Thymus (tissue), 14 donors: Measurements from ENCODE around the gene TOP1. TPM values are rescaled to one million over a fixed set of nuclear protein-coding genes. Genes with fewer than 3 reads are reported as not detected.

Experiments
- DNase-seq, 9 donors: peaks; one replicate each; pipeline ENCODE4 v3.0.0-alpha.2; 2013; ENCODE audit warnings: low spot score in 9 of 9, low read depth in 6 of 9, missing footprints in 1 of 9
- H3K27ac ChIP-seq, 2 donors: one replicate each; pipeline ENCODE4 v1.5.1; 2013; ENCODE audit warnings: control low read depth in 1 of 2, low read depth in 1 of 2, low read length in 1 of 2, mild to moderate bottlenecking in 1 of 2, moderate library complexity in 1 of 2
- H3K27me3 ChIP-seq, 2 donors: one replicate each; pipeline ENCODE4 v1.5.1; 2013; ENCODE audit warnings: low read length in 1 of 2; ENCODE audit not compliant: control insufficient read depth in 2 of 2, insufficient read depth in 1 of 2
- H3K36me3 ChIP-seq, 2 donors: one replicate each; pipeline ENCODE4 v1.5.1; 2013; ENCODE audit warnings: low read length in 1 of 2, mild to moderate bottlenecking in 1 of 2, moderate library complexity in 1 of 2; ENCODE audit not compliant: control insufficient read depth in 2 of 2, insufficient read depth in 2 of 2
- H3K4me1 ChIP-seq, 2 donors: one replicate each; pipeline ENCODE4 v1.5.1; 2013; ENCODE audit warnings: low read length in 2 of 2; ENCODE audit not compliant: control insufficient read depth in 2 of 2, insufficient read depth in 2 of 2
- H3K4me3 ChIP-seq, 2 donors: one replicate each; pipeline ENCODE4 v1.5.1; 2013; ENCODE audit warnings: low read length in 2 of 2, control low read depth in 1 of 2, mild to moderate bottlenecking in 1 of 2
- H3K9me3 ChIP-seq, 2 donors: one replicate each; pipeline ENCODE4 v1.5.1; 2013; ENCODE audit warnings: low read length in 1 of 2, mild to moderate bottlenecking in 1 of 2; ENCODE audit not compliant: control insufficient read depth in 2 of 2, insufficient read depth in 1 of 2
- WGBS: extraction: QIAGEN DNeasy Blood & Tissue Kit; methylation state at CpG from one replicate; pipeline ENCODE4 v1.1.7; 2013; 5-methylcytosine and 5-hydroxymethylcytosine counted together
- long read RNA-seq, 10 donors: transcript quantifications; one replicate each; lab custom pipeline, GENCODE V29; 2026
- polyA plus RNA-seq: library from polyadenylated mRNA; stranded (reverse); fragments of 200-250 nt; gene quantifications from one replicate; pipeline ENCODE4 v1.2.3, GENCODE V29; 2013
- total RNA-seq: library from RNA; stranded (reverse); fragments of 120-200 nt; gene quantifications from one replicate; pipeline ENCODE4 v1.2.4, GENCODE V29; 2013
- donor health status: healthy.

TOP1 gene
- total RNA-seq (26.0 TPM), polyA plus RNA-seq (44.2 TPM)
- long read RNA-seq, donor 1, partial matches to known transcripts, result 0 of 1 reads
- long read RNA-seq, donor 1, other reads (novel, unspliced or antisense), result 0 of 1 reads
- long read RNA-seq, donor 2, transcript TOP1-201 (21 exons, 3,738 nt), result major isoform, 15 of 425 reads
- long read RNA-seq, donor 2, partial matches to known transcripts, result 403 of 425 reads
- long read RNA-seq, donor 2, other reads (novel, unspliced or antisense), result 7 of 425 reads
- long read RNA-seq, donor 3, transcript TOP1-201 (21 exons, 3,738 nt), result major isoform, 5 of 255 reads
- long read RNA-seq, donor 3, partial matches to known transcripts, result 250 of 255 reads
- long read RNA-seq, donor 3, other reads (novel, unspliced or antisense), result 0 of 255 reads
- long read RNA-seq, donor 4, partial matches to known transcripts, result 47 of 50 reads
- long read RNA-seq, donor 4, other reads (novel, unspliced or antisense), result 0 of 50 reads
- long read RNA-seq, donor 5, partial matches to known transcripts, result 79 of 83 reads
- long read RNA-seq, donor 5, other reads (novel, unspliced or antisense), result 0 of 83 reads
- long read RNA-seq, donor 6, transcript TOP1-201 (21 exons, 3,738 nt), result major isoform, 10 of 92 reads
- long read RNA-seq, donor 6, partial matches to known transcripts, result 82 of 92 reads
- long read RNA-seq, donor 6, other reads (novel, unspliced or antisense), result 0 of 92 reads
- long read RNA-seq, donor 7, partial matches to known transcripts, result 130 of 134 reads
- long read RNA-seq, donor 7, other reads (novel, unspliced or antisense), result 0 of 134 reads
- long read RNA-seq, donor 8, transcript TOP1-201 (21 exons, 3,738 nt), result major isoform, 6 of 33 reads
- long read RNA-seq, donor 8, partial matches to known transcripts, result 27 of 33 reads
- long read RNA-seq, donor 8, other reads (novel, unspliced or antisense), result 0 of 33 reads
- long read RNA-seq, donor 9, partial matches to known transcripts, result 86 of 89 reads
- long read RNA-seq, donor 9, other reads (novel, unspliced or antisense), result 0 of 89 reads
- long read RNA-seq, donor 10, partial matches to known transcripts, result 118 of 120 reads
- long read RNA-seq, donor 10, other reads (novel, unspliced or antisense), result 0 of 120 reads

DNA sequence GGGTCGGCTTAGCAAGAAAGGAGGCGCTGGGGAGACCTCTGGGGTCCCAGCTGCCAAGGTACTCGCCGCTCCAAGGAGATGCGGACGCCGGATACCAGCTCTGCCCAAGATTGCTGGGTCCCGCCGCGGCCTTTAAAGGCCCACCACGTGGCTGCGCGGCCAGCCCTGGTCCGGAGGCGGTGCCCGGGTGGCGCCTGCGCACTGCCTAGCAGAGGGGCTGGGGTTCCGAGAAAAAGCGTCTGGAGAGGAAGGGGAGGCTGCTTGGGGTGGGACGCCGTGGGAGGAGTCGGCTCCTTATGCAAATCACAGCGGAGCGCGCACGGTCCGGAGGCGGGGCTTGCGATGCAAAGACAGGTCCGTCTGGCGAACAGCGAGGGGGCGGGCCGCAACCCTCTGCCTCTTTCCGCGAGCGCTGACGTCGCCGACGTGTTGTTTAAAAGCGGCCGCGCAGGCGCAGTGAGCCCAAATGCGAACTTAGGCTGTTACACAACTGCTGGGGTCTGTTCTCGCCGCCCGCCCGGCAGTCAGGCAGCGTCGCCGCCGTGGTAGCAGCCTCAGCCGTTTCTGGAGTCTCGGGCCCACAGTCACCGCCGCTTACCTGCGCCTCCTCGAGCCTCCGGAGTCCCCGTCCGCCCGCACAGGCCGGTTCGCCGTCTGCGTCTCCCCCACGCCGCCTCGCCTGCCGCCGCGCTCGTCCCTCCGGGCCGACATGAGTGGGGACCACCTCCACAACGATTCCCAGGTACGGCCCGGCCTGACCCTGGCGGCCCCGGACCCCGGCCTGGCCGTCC, at the start of gene TOP1:
Gene TOP1 (plus strand): TSS at position 464 of the 791 bp plus-strand sequence. CDS start 246 bp downstream, at position 710.
- Histone ChIP-seq H3K9me3 (no peaks in the 10 kb centered on the region), H3K27ac (peak within 1 kb of the TSS; percentile 94 to 98), H3K27me3 (no peaks in the 10 kb centered on the region), H3K36me3 (peaks cover 0 to 12% of the 10 kb centered on the region in 2 donors), H3K4me3 (peak within 1 kb of the TSS; percentile 64 to 80), H3K4me1 (peaks cover 20 to 22% of the 10 kb centered on the region in 2 donors)
- peak; percentile 98 to 100 (median 100) for DNase-seq
- WGBS, result under 1% methylated on average over 85 of the region's 85 CpGs

GRCh38 chr20:40979247-40979646, 49.4 kb upstream of the TOP1 start:
- no peaks in the 10 kb centered on the region for H3K9me3 ChIP-seq
- DNase-seq, result no peak
- WGBS, result 87% methylated on average over 2 of the region's 2 CpGs
- H3K36me3 ChIP-seq, result no peaks in the 10 kb centered on the region
- no peaks in the 10 kb centered on the region for H3K27me3 ChIP-seq
- no peak overlapping the region for H3K27ac ChIP-seq
- H3K4me3 ChIP-seq, result no peak overlapping the region
- H3K4me1 ChIP-seq, result no peaks in the 10 kb centered on the region

DNA sequence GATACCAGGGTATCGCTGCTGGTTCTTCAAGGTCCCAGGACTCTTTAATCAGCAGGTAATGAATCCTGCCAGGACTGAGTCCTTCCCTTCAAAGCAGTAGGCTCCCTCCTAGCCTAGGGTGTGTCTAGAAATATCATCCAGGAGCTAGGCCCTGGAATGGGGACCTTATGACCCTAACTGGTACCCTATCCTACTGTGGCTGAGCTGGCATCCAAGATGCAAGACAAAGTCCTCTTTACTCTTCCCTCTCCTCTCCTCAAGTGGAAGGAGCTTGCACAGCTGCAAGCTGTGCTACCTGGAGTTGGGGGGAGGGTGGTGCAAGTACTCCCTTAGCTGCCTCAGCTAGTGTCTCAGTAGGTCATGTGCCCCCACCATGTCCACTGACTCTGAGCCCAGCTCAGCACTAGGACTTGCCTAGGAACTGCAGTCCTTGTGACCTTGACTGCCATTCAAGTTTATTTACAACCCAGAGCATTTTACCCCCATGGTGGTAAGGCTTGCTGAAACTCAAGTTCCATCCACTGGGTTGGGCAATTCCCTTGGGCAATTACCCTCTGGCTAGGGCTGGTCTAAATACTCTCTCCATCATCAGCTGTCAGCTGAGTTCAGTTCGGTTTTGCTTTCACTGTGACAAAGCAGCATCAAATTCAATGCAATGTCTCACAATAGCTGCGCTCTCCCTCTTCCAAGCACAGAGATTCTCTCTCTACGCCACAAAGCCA, 48.4 kb upstream of the TOP1 start:
- DNase-seq, result no peak
- Histone ChIP-seq H3K9me3 (no peaks in the 10 kb centered on the region), H3K27ac (no peak overlapping the region), H3K4me1 (no peaks in the 10 kb centered on the region), H3K4me3 (no peak overlapping the region), H3K36me3 (no peaks in the 10 kb centered on the region), H3K27me3 (no peaks in the 10 kb centered on the region)
- 97% methylated on average over 4 of the region's 4 CpGs for WGBS

DNA sequence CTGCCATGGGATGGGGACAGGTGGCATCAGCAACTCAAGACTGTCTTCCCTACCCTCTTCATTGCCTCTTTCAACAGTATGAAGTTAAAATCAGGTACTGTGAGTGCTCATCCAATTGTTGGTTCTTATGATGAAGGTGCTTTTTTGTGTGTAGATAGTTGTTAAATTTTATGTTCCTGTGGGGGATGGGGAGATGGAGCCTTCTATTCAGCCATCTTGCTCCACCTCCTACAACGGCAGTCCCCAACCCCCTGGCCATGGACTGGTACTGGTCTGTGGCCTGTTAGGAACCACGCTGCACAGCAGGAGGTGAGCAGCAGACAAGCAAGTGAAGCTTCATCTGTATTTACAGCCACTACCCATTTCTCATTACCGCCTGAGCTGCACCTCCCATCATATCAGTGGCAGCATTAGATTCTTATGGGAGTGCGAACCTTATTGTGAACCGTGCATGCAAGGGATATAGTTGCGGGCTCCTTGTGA, 47.8 kb upstream of the TOP1 start:
- WGBS, result 98% methylated on average over 6 of the region's 6 CpGs
- Histone ChIP-seq H3K36me3 (no peaks in the 10 kb centered on the region), H3K27me3 (no peaks in the 10 kb centered on the region), H3K4me1 (no peaks in the 10 kb centered on the region), H3K27ac (no peak overlapping the region), H3K4me3 (no peak overlapping the region), H3K9me3 (no peaks in the 10 kb centered on the region)
- no peak for DNase-seq

- WGBS, result 90% methylated on average over 3 of the region's 3 CpGs
- no peak overlapping the region for H3K27ac ChIP-seq
- H3K27me3 ChIP-seq, result no peaks in the 10 kb centered on the region
- DNase-seq, result no peak
- no peaks in the 10 kb centered on the region for H3K4me1 ChIP-seq
- no peaks in the 10 kb centered on the region for H3K36me3 ChIP-seq
- no peak overlapping the region for H3K4me3 ChIP-seq
- H3K9me3 ChIP-seq, result no peaks in the 10 kb centered on the region
These were observed 46.0 kb upstream of the TOP1 start for GRCh38 chr20:40982415-40983145.

GRCh38 chr20:40983898-40984297, 44.7 kb upstream of the TOP1 start:
- Histone ChIP-seq H3K36me3 (no peaks in the 10 kb centered on the region), H3K27ac (no peak overlapping the region), H3K27me3 (no peaks in the 10 kb centered on the region), H3K4me3 (no peak overlapping the region), H3K4me1 (no peaks in the 10 kb centered on the region), H3K9me3 (no peaks in the 10 kb centered on the region)
- no peak for DNase-seq
- WGBS, result over 99% methylated on average over 2 of the region's 2 CpGs

DNA sequence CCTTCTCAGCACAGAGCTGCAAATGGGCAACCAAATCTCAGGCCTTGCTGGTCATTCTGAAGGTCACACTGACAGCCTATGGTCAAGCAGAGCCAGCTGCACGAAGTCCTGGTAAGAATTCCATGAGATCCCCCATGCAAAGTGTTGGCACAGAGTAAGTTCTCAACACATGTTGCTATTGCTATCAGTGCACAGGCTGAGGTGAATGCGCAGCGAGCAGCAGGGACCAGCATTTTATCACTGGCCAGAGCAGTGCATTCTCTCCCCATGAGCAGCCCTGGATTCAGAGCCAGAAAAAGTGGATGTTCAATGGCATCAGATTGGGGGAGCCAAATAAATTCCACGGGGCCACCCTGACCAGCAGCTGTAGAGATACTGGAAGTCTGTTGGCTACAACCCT, 44.1 kb upstream of the TOP1 start:
- no peak overlapping the region for H3K4me3 ChIP-seq
- no peaks in the 10 kb centered on the region for H3K4me1 ChIP-seq
- H3K36me3 ChIP-seq, result no peaks in the 10 kb centered on the region
- H3K27me3 ChIP-seq, result no peaks in the 10 kb centered on the region
- 95% methylated on average over 4 of the region's 4 CpGs for WGBS
- H3K9me3 ChIP-seq, result no peaks in the 10 kb centered on the region
- no peak for DNase-seq
- no peak overlapping the region for H3K27ac ChIP-seq
